Measurements from ENCODE around the gene BCLAF3. TPM values are rescaled to one million over a fixed set of nuclear protein-coding genes. Genes with fewer than 3 reads are reported as not detected.
A peak's percentile ranks its signal among the peaks of the same experiment; 100 is the strongest.

Gene BCLAF3
- total RNA-seq = 1 to 10 TPM; 7.6 to 9.4 TPM

- peaks cover 4% of the 10 kb centered on the region for H3K9me3 Mint-ChIP-seq
- H3K27ac Mint-ChIP-seq = peak within 1 kb of the TSS; percentile 55 to 78
- H3K4me3 Mint-ChIP-seq = peak within 1 kb of the TSS; percentile 96
- ATAC-seq (peak; percentile 95 to 96), DNase-seq (ENCODE audit: low spot score) (peak; percentile 92)
- H3K36me3 Mint-ChIP-seq = no peaks in the 10 kb centered on the region
- H3K4me1 Mint-ChIP-seq (ENCODE audit: low read depth in 2 of 2) = peaks cover 12% of the 10 kb centered on the region in 2 donors
- peaks cover 0 to 6% of the 10 kb centered on the region in 2 donors for H3K27me3 Mint-ChIP-seq
Measured at GRCh38 chrX:19990556-19991349, at the start of gene BCLAF3. TSS of gene BCLAF3 (minus strand) at chrX:19991061. CDS start at chrX:19970264, 20,797 bp downstream.

- peak; percentile 34 for DNase-seq (ENCODE audit: low spot score)
- no peak overlapping the region for H3K4me3 Mint-ChIP-seq
- no peak for ATAC-seq
- H3K36me3 Mint-ChIP-seq = no peaks in the 10 kb centered on the region
- no peaks in the 10 kb centered on the region for H3K4me1 Mint-ChIP-seq (ENCODE audit: low read depth in 2 of 2)
- no peaks in the 10 kb centered on the region for H3K9me3 Mint-ChIP-seq
- no peak overlapping the region for H3K27ac Mint-ChIP-seq
- H3K27me3 Mint-ChIP-seq = peaks cover 0 to 6% of the 10 kb centered on the region in 2 donors
Measured at GRCh38 chrX:20038966-20039365, 48.1 kb upstream of the BCLAF3 start.

GRCh38 chrX:20037186-20037585 lies 46.3 kb upstream of the BCLAF3 start:
- H3K4me3 Mint-ChIP-seq = no peak overlapping the region
- DNase-seq (ENCODE audit: low spot score) = peak; percentile 25
- no peak overlapping the region for H3K27ac Mint-ChIP-seq
- H3K4me1 Mint-ChIP-seq (ENCODE audit: low read depth in 2 of 2) = no peaks in the 10 kb centered on the region
- no peaks in the 10 kb centered on the region for H3K36me3 Mint-ChIP-seq
- H3K9me3 Mint-ChIP-seq = no peaks in the 10 kb centered on the region
- ATAC-seq = no peak
- H3K27me3 Mint-ChIP-seq = peaks cover 0 to 6% of the 10 kb centered on the region in 2 donors

DNA sequence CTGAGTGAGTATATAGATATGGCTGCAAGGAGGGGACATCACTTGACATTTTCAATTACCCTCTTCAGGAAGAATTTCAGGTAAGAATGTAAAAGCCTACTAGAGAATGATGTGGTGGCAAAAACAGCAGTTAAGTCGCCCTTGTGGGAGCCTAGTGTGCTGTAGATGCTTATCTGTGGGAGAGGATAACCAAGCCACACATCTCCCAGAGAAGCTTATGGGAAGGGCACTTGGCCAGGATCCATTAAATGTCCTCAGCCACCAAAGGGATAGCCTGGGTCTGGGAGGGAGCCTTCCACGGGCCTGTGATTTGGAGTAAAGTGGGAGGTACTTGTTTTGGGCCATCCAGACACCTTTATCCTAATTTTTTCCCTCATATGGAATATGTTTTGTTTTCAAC lies 41.3 kb upstream of the BCLAF3 start:
- Mint-ChIP-seq H3K27me3 (no peaks in the 10 kb centered on the region), H3K36me3 (no peaks in the 10 kb centered on the region), H3K4me1 (ENCODE audit: low read depth in 2 of 2) (no peaks in the 10 kb centered on the region), H3K27ac (no peak overlapping the region), H3K9me3 (no peaks in the 10 kb centered on the region), H3K4me3 (no peak overlapping the region)
- ATAC-seq = no peak
- no peak for DNase-seq (ENCODE audit: low spot score)

DNA sequence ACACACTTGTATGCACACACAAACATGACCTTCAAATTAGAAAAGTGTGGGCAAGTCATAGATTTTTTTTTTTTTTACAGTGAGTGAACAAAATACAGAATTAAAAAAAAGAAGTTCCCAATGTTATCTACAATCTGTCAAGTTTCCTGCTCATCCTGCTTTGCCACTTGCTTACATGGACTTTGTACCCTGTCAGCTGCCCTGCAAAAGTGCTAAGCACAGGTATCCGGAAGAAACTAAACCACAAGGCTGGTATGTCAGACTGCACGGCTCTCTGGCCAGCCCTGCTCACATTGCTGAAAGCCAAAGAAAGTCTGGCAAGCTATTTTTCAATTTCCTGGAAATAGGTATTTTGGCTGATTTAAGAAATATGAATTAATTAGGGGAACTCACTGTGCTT lies 38.9 kb upstream of the BCLAF3 start:
- Mint-ChIP-seq H3K4me1 (ENCODE audit: low read depth in 2 of 2) (no peaks in the 10 kb centered on the region), H3K27me3 (peaks cover 0 to 2% of the 10 kb centered on the region in 2 donors), H3K4me3 (no peak overlapping the region), H3K9me3 (no peaks in the 10 kb centered on the region), H3K27ac (no peak overlapping the region), H3K36me3 (no peaks in the 10 kb centered on the region)
- DNase-seq (ENCODE audit: low spot score) (no peak), ATAC-seq (no peak)

- ATAC-seq (peak in 1 of 2 donors; percentile 18), DNase-seq (ENCODE audit: low spot score) (no peak)
- H3K27ac Mint-ChIP-seq = no peak overlapping the region
- no peaks in the 10 kb centered on the region for H3K36me3 Mint-ChIP-seq
- no peaks in the 10 kb centered on the region for H3K9me3 Mint-ChIP-seq
- peaks cover 0 to 2% of the 10 kb centered on the region in 2 donors for H3K27me3 Mint-ChIP-seq
- H3K4me1 Mint-ChIP-seq (ENCODE audit: low read depth in 2 of 2) = no peaks in the 10 kb centered on the region
- no peak overlapping the region for H3K4me3 Mint-ChIP-seq
Measured at GRCh38 chrX:20028588-20028987, 37.7 kb upstream of the BCLAF3 start.

GRCh38 chrX:20026278-20026677 lies 35.4 kb upstream of the BCLAF3 start:
- Mint-ChIP-seq H3K27ac (no peak overlapping the region), H3K9me3 (no peaks in the 10 kb centered on the region), H3K36me3 (no peaks in the 10 kb centered on the region), H3K27me3 (peaks cover 0 to 2% of the 10 kb centered on the region in 2 donors), H3K4me1 (ENCODE audit: low read depth in 2 of 2) (no peaks in the 10 kb centered on the region), H3K4me3 (no peak overlapping the region)
- DNase-seq (ENCODE audit: low spot score) (no peak), ATAC-seq (no peak)

GRCh38 chrX:20019672-20020365 lies 29.0 kb upstream of the BCLAF3 start:
- no peak for ATAC-seq
- H3K27ac Mint-ChIP-seq = no peak overlapping the region
- peaks cover 12% of the 10 kb centered on the region for H3K36me3 Mint-ChIP-seq
- H3K4me1 Mint-ChIP-seq (ENCODE audit: low read depth in 2 of 2) = peaks cover 0 to 2% of the 10 kb centered on the region in 2 donors
- peaks cover 9 to 22% of the 10 kb centered on the region in 2 donors for H3K27me3 Mint-ChIP-seq
- H3K4me3 Mint-ChIP-seq = no peak overlapping the region
- DNase-seq (ENCODE audit: low spot score) = no peak
- H3K9me3 Mint-ChIP-seq = peaks cover 3% of the 10 kb centered on the region

- Mint-ChIP-seq H3K9me3 (peaks cover 3% of the 10 kb centered on the region), H3K27me3 (peaks cover 11 to 22% of the 10 kb centered on the region in 2 donors), H3K36me3 (peaks cover 12% of the 10 kb centered on the region), H3K27ac (no peak overlapping the region), H3K4me1 (ENCODE audit: low read depth in 2 of 2) (peaks cover 0 to 2% of the 10 kb centered on the region in 2 donors), H3K4me3 (no peak overlapping the region)
- no peak for ATAC-seq
- DNase-seq (ENCODE audit: low spot score) = no peak
Measured at GRCh38 chrX:20016616-20016945, 25.7 kb upstream of the BCLAF3 start.

- peaks cover 11 to 22% of the 10 kb centered on the region in 2 donors for H3K27me3 Mint-ChIP-seq
- no peak overlapping the region for H3K4me3 Mint-ChIP-seq
- H3K9me3 Mint-ChIP-seq = peaks cover 3% of the 10 kb centered on the region
- H3K4me1 Mint-ChIP-seq (ENCODE audit: low read depth in 2 of 2) = peaks cover 0 to 2% of the 10 kb centered on the region in 2 donors
- ATAC-seq (no peak), DNase-seq (ENCODE audit: low spot score) (no peak)
- H3K27ac Mint-ChIP-seq = no peak overlapping the region
- peaks cover 12% of the 10 kb centered on the region for H3K36me3 Mint-ChIP-seq
Measured at GRCh38 chrX:20015945-20016615, 25.2 kb upstream of the BCLAF3 start.

- peaks cover 3% of the 10 kb centered on the region for H3K9me3 Mint-ChIP-seq
- peaks cover 12% of the 10 kb centered on the region for H3K36me3 Mint-ChIP-seq
- ATAC-seq = no peak
- DNase-seq (ENCODE audit: low spot score) = no peak
- no peak overlapping the region for H3K27ac Mint-ChIP-seq
- H3K4me1 Mint-ChIP-seq (ENCODE audit: low read depth in 2 of 2) = peaks cover 0 to 2% of the 10 kb centered on the region in 2 donors
- no peak overlapping the region for H3K4me3 Mint-ChIP-seq
- peaks cover 11 to 20% of the 10 kb centered on the region in 2 donors for H3K27me3 Mint-ChIP-seq
Measured at GRCh38 chrX:20015422-20015821, 24.6 kb upstream of the BCLAF3 start.

GRCh38 chrX:20011608-20012007 lies 20.7 kb upstream of the BCLAF3 start:
- Mint-ChIP-seq H3K9me3 (peaks cover 3% of the 10 kb centered on the region), H3K4me1 (ENCODE audit: low read depth in 2 of 2) (no peaks in the 10 kb centered on the region), H3K27ac (no peak overlapping the region), H3K36me3 (peaks cover 11% of the 10 kb centered on the region), H3K4me3 (no peak overlapping the region), H3K27me3 (peaks cover 5 to 6% of the 10 kb centered on the region in 2 donors)
- no peak for ATAC-seq
- DNase-seq (ENCODE audit: low spot score) = no peak

DNA sequence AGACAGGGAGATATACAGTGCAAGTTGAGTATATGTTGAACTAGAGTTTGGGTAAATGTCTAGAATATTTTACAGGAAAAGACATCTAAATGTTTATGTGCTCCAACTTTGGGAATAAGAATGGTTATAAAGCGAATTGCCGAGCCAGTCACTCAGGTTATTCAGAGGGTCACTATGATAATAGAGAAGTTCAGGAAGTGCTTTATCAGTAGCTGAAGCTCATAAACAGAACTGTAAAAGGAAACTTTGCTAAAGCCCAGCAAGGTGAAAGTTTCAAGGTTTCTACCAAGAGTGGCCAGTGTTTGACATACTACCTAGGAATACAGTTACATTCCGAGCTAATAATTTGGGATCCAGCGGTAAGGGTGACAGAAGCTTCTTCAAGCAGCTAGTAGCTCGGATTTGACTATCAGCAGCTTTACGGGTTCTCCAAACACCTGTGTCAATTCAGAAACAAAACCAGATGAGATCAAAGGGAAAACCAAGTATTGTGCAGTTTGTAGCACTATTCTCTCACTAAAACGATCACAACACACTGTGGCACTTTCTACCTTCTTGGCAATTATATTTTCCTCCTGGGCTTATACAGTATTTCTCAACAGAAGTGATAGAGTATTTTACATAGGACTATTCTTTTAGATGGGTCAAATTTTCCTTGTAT lies 17.2 kb upstream of the BCLAF3 start:
- ATAC-seq (no peak), DNase-seq (ENCODE audit: low spot score) (no peak)
- Mint-ChIP-seq H3K27ac (no peak overlapping the region), H3K4me3 (no peak overlapping the region), H3K27me3 (no peaks in the 10 kb centered on the region), H3K36me3 (no peaks in the 10 kb centered on the region), H3K9me3 (no peaks in the 10 kb centered on the region), H3K4me1 (ENCODE audit: low read depth in 2 of 2) (no peaks in the 10 kb centered on the region)

Data from natural killer cell treated with Interleukin-12 subunit alpha and Interleukin-12 subunit beta and Interleukin-15 and Interleukin-18, amount 100 ng/mL, for 72 hours (primary cell).